Panc1 (cell line): ENCODE measurements around the gene NEUROG1. TPM values are rescaled to one million over a fixed set of nuclear protein-coding genes. Genes with fewer than 3 reads are reported as not detected.

Source experiments
- ATAC-seq: fragments of 200-7000 bp; cut with Tn5 transposase; 2 replicates; pipeline ENCODE4 v1.9.1; 2020; ENCODE audit warnings: mild to moderate bottlenecking, moderate library complexity
- BruUV-seq: library from RNA; stranded (reverse); fragments of 400-500 nt; replicated peaks from 2 replicates; lab custom pipeline; 2021; lab: Mats Ljungman, UMichigan
- CTCF ChIA-PET: fragments of 300-600 bp; sonication (Branson Sonifier 250); formaldehyde crosslinking; loops from one replicate; lab custom pipeline; 2022; ENCODE audit warnings: antibody characterized with exemption; lab: Charles Lee
- POLR2A ChIA-PET: fragments of 300-600 bp; sonication (Branson Sonifier 250); formaldehyde crosslinking; loops from one replicate; lab custom pipeline; 2022; ENCODE audit warnings: antibody characterized with exemption; lab: Charles Lee
- DNase-seq: peaks from one replicate; pipeline ENCODE4 v3.0.0-alpha.2; 2010; ENCODE audit warnings: low read depth, low spot score
- H3K27ac ChIP-seq: 2 replicates; pipeline ENCODE4 v1.5.1; 2011; ENCODE audit warnings: mild to moderate bottlenecking, low read length, inconsistent platforms
- H3K27me3 ChIP-seq: fragments of 200-500 bp; sonication (Bioruptor generic); 2 replicates; pipeline ENCODE4 v1.6.0; 2014; ENCODE audit warnings: low read length, inconsistent platforms; ENCODE audit not compliant: control insufficient read depth, insufficient read depth
- H3K36me3 ChIP-seq: fragments of 200-500 bp; sonication (Bioruptor generic); 2 replicates; pipeline ENCODE4 v1.5.1; 2014; ENCODE audit warnings: inconsistent platforms, mild to moderate bottlenecking, low read length, moderate library complexity; ENCODE audit not compliant: control insufficient read depth, insufficient read depth
- H3K4me1 ChIP-seq: 2 replicates; pipeline ENCODE4 v1.5.1; 2011; ENCODE audit warnings: inconsistent platforms, mild to moderate bottlenecking, low read length, moderate library complexity; ENCODE audit not compliant: control insufficient read depth, insufficient read depth
- H3K4me3 ChIP-seq, 2 experiments: 2 replicates each; pipeline ENCODE4 v1.5.1; 2011 to 2012; ENCODE audit warnings: low read depth in 2 of 2, low read length in 2 of 2, mild to moderate bottlenecking in 2 of 2, inconsistent platforms in 1 of 2, moderate library complexity in 1 of 2
- H3K9me3 ChIP-seq: fragments of 200-500 bp; sonication (Bioruptor generic); 2 replicates; pipeline ENCODE4 v1.5.1; 2014; ENCODE audit warnings: low read depth, mild to moderate bottlenecking, inconsistent platforms, low read length, moderate library complexity; ENCODE audit not compliant: control insufficient read depth, insufficient read depth
- POLR2AphosphoS5 ChIP-seq: IDR thresholded peaks from 2 replicates; pipeline ENCODE4 v1.6.1; 2012; ENCODE audit warnings: mild to moderate bottlenecking, low read depth, low read length, moderate library complexity
- REST ChIP-seq, 2 experiments: IDR thresholded peaks; 2 replicates each; pipeline ENCODE4 v1.6.1; 2011 to 2012; ENCODE audit warnings: low read depth in 2 of 2, control low read depth in 1 of 2, low read length in 1 of 2, mild to moderate bottlenecking in 1 of 2, moderate library complexity in 1 of 2; ENCODE audit not compliant: insufficient read depth in 1 of 2
- SIN3A ChIP-seq: IDR thresholded peaks from 2 replicates; pipeline ENCODE4 v1.6.1; 2012; ENCODE audit warnings: low read depth, mild to moderate bottlenecking, low read length, moderate library complexity, borderline replicate concordance; ENCODE audit not compliant: insufficient read depth
- TCF7L2 ChIP-seq: IDR thresholded peaks from 2 replicates; pipeline ENCODE4 v1.6.1; 2011; ENCODE audit warnings: mild to moderate bottlenecking, low read depth, low read length, inconsistent platforms
- in situ Hi-C: cut with HindIII; loops from 2 replicates; pipeline ENCODE4 v1.10.0; 2016; ENCODE audit warnings: low sequenced_read_pairs, low pct_unique_long_range_greater_than_20kb
- intact Hi-C: fragments of 100-400 bp; cut with micrococcal nuclease; formaldehyde crosslinking; loops from one replicate; pipeline ENCODE4 v1.10.0; 2022; ENCODE audit not compliant: unreplicated experiment
- total RNA-seq: library from RNA; stranded (reverse); gene quantifications from one replicate; pipeline ENCODE4 v1.2.1, GENCODE V29; 2021; ENCODE audit not compliant: unreplicated experiment
- TF ChIP-seq, protein P1 (sequence below): fragments of 450-650 bp; IDR thresholded peaks from 2 replicates; pipeline ENCODE4 v1.5.1; 2017; ENCODE audit warnings: mild to moderate bottlenecking

Gene NEUROG1
- total RNA-seq, 1 experiment from 2014 or later, result not detected

GRCh38 chr5:135537271-135537670 is 1.5 kb upstream of the NEUROG1 start:
- in situ Hi-C loops (no loop called here), intact Hi-C loops (no loop called here)
- Histone ChIP-seq H3K27me3 (peaks cover 33% of the 10 kb centered on the region), H3K36me3 (no peaks in the 10 kb centered on the region), H3K9me3 (no peaks in the 10 kb centered on the region), H3K4me3 (no peak overlapping the region), H3K27ac (no peak overlapping the region), H3K4me1 (no peaks in the 10 kb centered on the region)
- POLR2A ChIA-PET, result no interaction called here
- DNase-seq (no peak), ATAC-seq (no peak)
- TF ChIP-seq TCF7L2 (no peak), SIN3A (no peak), REST (IDR thresholded peaks at IDR 0.05; ENCODE audit: insufficient read depth in 1 of 2, low read depth in 2 of 2, low read length in 1 of 2) (no peak), POLR2AphosphoS5 (no peak)
- TF ChIP-seq, protein P1, sequence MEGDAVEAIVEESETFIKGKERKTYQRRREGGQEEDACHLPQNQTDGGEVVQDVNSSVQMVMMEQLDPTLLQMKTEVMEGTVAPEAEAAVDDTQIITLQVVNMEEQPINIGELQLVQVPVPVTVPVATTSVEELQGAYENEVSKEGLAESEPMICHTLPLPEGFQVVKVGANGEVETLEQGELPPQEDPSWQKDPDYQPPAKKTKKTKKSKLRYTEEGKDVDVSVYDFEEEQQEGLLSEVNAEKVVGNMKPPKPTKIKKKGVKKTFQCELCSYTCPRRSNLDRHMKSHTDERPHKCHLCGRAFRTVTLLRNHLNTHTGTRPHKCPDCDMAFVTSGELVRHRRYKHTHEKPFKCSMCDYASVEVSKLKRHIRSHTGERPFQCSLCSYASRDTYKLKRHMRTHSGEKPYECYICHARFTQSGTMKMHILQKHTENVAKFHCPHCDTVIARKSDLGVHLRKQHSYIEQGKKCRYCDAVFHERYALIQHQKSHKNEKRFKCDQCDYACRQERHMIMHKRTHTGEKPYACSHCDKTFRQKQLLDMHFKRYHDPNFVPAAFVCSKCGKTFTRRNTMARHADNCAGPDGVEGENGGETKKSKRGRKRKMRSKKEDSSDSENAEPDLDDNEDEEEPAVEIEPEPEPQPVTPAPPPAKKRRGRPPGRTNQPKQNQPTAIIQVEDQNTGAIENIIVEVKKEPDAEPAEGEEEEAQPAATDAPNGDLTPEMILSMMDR, result no peak
- no TSS peak for BruUV-seq
- CTCF ChIA-PET, result interaction anchor here (0.9 kb wide), 1 partner anchor 13 kb away, joined by 3 read pairs; no protein-coding TSS in a partner anchor

DNA sequence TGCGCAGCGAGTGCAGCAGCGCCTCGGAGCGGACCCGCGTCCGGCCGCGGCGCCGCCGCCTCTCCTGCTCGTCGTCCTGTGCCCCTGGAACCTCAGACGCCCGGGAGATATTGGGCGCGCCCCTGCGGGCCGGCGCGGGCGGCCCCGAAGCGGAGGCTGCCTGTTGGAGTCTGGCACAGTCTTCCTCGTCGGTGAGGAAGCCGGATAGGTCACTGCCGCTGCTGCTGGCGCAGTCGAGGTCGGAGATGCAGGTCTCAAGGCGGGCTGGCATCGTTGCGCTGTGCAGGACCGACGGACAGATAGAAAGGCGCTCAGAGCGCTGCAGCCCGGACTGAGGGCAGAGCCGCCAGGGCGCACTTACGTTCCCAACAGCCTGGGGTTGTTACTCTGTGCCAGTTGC is 344 bp downstream of the NEUROG1 start:
- Histone ChIP-seq H3K9me3 (no peaks in the 10 kb centered on the region), H3K4me3 (no peak overlapping the region), H3K27me3 (peaks cover 38% of the 10 kb centered on the region), H3K4me1 (no peaks in the 10 kb centered on the region), H3K27ac (no peak overlapping the region), H3K36me3 (no peaks in the 10 kb centered on the region)
- in situ Hi-C loops (no loop called here), intact Hi-C loops (no loop called here)
- no TSS peak for BruUV-seq
- ChIA-PET CTCF (interaction anchor here (0.6 kb wide), 1 partner anchor 85 kb away, joined by 3 read pairs; no protein-coding TSS in a partner anchor), POLR2A (no interaction called here)
- TF ChIP-seq REST (IDR thresholded peaks at IDR 0.05; ENCODE audit: insufficient read depth in 1 of 2, low read depth in 2 of 2, low read length in 1 of 2), result no peak
- no peak for TF ChIP-seq SIN3A
- no peak for TF ChIP-seq TCF7L2
- TF ChIP-seq POLR2AphosphoS5, result no peak
- TF ChIP-seq, protein P1, result no peak
- ATAC-seq (peak; percentile 47; the same call in 1 of the 2 replicates), DNase-seq (no peak)
